Measurements from ENCODE around the gene IRF2. TPM values are rescaled to one million over a fixed set of nuclear protein-coding genes. Genes with fewer than 3 reads are reported as not detected.

IRF2 gene
- total RNA-seq, result 23.5 and 29.7 TPM in 2 replicates

DNA sequence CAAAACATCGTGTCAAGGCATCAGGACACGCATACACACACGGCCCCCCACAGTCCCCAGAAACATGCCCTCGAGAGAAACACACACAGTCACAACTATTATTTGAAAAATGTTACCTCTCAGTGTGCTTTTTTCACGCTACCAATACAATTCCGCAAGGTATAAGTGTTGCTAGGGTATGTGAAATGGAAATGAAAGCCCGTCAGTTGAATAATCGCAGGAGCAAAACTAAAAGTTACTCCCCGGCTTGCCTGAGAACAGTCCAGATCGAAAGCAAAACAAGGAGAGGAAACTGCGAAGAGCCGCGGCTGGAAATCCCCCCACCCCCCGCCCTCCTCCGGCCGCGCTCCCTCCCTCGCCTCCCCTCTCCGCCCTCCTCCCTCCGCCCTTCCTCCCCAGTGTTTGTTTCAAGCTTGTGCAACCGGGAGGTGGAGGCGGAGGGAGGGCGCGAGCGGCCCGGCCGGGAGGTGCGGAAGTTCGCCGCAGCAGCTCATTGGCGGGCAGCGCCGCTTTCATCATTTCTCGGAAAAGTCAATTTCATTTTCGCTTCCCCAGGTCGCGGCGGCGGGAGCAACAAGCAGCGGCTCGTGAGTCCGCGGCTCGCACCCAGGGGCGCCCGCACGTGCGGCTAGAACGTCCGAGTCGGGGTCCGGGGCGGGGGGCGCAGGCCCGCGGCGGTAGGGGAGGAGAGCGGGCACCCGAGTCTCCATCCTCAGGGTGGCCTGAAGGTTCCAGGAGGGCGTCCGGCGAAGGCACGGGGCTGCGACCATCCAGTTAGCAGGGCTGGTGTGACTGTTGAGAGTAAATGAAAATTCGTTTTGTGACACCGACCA, at the start of gene IRF2:
Gene IRF2 (minus strand): TSS at position 288 of the 833 bp plus-strand sequence. CDS start 45,486 bp downstream, outside the sequence.

Other genes starting within 250 kb of the IRF2 start
- 35.6 and 47.7 TPM in 2 replicates for gene CASP3, start 174.9 kb upstream of the IRF2 start, total RNA-seq
- 15.1 and 15.7 TPM in 2 replicates for gene PRIMPOL, start 175.2 kb upstream of the IRF2 start, total RNA-seq

Measured in smooth muscle cell of the umbilical artery (primary cell).